ENCODE data around the gene FAM131A.

FAM131A gene

GRCh38 chr3:184388936-184389230 lies 51.5 kb downstream of the FAM131A start:
- no peaks in the 10 kb centered on the region for H3K4me1 ChIP-seq (ENCODE audit: control insufficient read depth in 5 of 5, insufficient read depth in 5 of 5, low read length in 5 of 5)
- H3K27ac ChIP-seq (ENCODE audit: low read depth, low read length), result no peak overlapping the region
- no peak overlapping the region for H3K4me3 ChIP-seq (ENCODE audit: low read depth in 1 of 5, low read length in 5 of 5)
- H3K9me3 ChIP-seq (ENCODE audit: control insufficient read depth in 5 of 5, low read length in 5 of 5), result no peaks in the 10 kb centered on the region
- H3K36me3 ChIP-seq (ENCODE audit: control insufficient read depth in 5 of 5, insufficient read depth in 5 of 5, low read length in 5 of 5), result peaks cover 0 to 33% (median 3%) of the 10 kb centered on the region in 5 donors
- H3K27me3 ChIP-seq (ENCODE audit: control insufficient read depth in 5 of 5, insufficient read depth in 4 of 5, low read length in 5 of 5), result peaks cover 0 to 2% (median 0%) of the 10 kb centered on the region in 5 donors
- H3K9ac ChIP-seq (ENCODE audit: low read length in 5 of 5), result no peak overlapping the region

- no peaks in the 10 kb centered on the region for H3K4me1 ChIP-seq (ENCODE audit: control insufficient read depth in 5 of 5, insufficient read depth in 5 of 5, low read length in 5 of 5)
- H3K36me3 ChIP-seq (ENCODE audit: control insufficient read depth in 5 of 5, insufficient read depth in 5 of 5, low read length in 5 of 5), result peaks cover 0 to 33% (median 3%) of the 10 kb centered on the region in 5 donors
- no peaks in the 10 kb centered on the region for H3K9me3 ChIP-seq (ENCODE audit: control insufficient read depth in 5 of 5, low read length in 5 of 5)
- H3K4me3 ChIP-seq (ENCODE audit: low read depth in 1 of 5, low read length in 5 of 5), result no peak overlapping the region
- H3K27me3 ChIP-seq (ENCODE audit: control insufficient read depth in 5 of 5, insufficient read depth in 4 of 5, low read length in 5 of 5), result peaks cover 0 to 2% (median 0%) of the 10 kb centered on the region in 5 donors
- H3K9ac ChIP-seq (ENCODE audit: low read length in 5 of 5), result no peak overlapping the region
- H3K27ac ChIP-seq (ENCODE audit: low read depth, low read length), result no peak overlapping the region
Measured at GRCh38 chr3:184389384-184389783, 52.0 kb downstream of the FAM131A start.

GRCh38 chr3:184389935-184390528 lies 52.6 kb downstream of the FAM131A start:
- Histone ChIP-seq H3K27me3 (ENCODE audit: control insufficient read depth in 5 of 5, insufficient read depth in 4 of 5, low read length in 5 of 5) (peaks cover 0 to 2% (median 0%) of the 10 kb centered on the region in 5 donors), H3K4me3 (ENCODE audit: low read depth in 1 of 5, low read length in 5 of 5) (no peak overlapping the region), H3K27ac (ENCODE audit: low read depth, low read length) (no peak overlapping the region), H3K9ac (ENCODE audit: low read length in 5 of 5) (no peak overlapping the region), H3K9me3 (ENCODE audit: control insufficient read depth in 5 of 5, low read length in 5 of 5) (no peaks in the 10 kb centered on the region), H3K4me1 (ENCODE audit: control insufficient read depth in 5 of 5, insufficient read depth in 5 of 5, low read length in 5 of 5) (no peaks in the 10 kb centered on the region), H3K36me3 (ENCODE audit: control insufficient read depth in 5 of 5, insufficient read depth in 5 of 5, low read length in 5 of 5) (peaks cover 0 to 30% (median 3%) of the 10 kb centered on the region in 5 donors)

GRCh38 chr3:184391266-184391665 lies 53.9 kb downstream of the FAM131A start:
- peaks cover 0 to 24% (median 3%) of the 10 kb centered on the region in 5 donors for H3K36me3 ChIP-seq (ENCODE audit: control insufficient read depth in 5 of 5, insufficient read depth in 5 of 5, low read length in 5 of 5)
- no peaks in the 10 kb centered on the region for H3K9me3 ChIP-seq (ENCODE audit: control insufficient read depth in 5 of 5, low read length in 5 of 5)
- H3K27me3 ChIP-seq (ENCODE audit: control insufficient read depth in 5 of 5, insufficient read depth in 4 of 5, low read length in 5 of 5), result peaks cover 0 to 2% (median 0%) of the 10 kb centered on the region in 5 donors
- H3K4me3 ChIP-seq (ENCODE audit: low read depth in 1 of 5, low read length in 5 of 5), result no peak overlapping the region
- H3K27ac ChIP-seq (ENCODE audit: low read depth, low read length), result no peak overlapping the region
- H3K4me1 ChIP-seq (ENCODE audit: control insufficient read depth in 5 of 5, insufficient read depth in 5 of 5, low read length in 5 of 5), result no peaks in the 10 kb centered on the region
- H3K9ac ChIP-seq (ENCODE audit: low read length in 5 of 5), result no peak overlapping the region

- H3K9ac ChIP-seq (ENCODE audit: low read length in 5 of 5), result no peak overlapping the region
- H3K4me3 ChIP-seq (ENCODE audit: low read depth in 1 of 5, low read length in 5 of 5), result no peak overlapping the region
- peaks cover 0 to 2% (median 0%) of the 10 kb centered on the region in 5 donors for H3K4me1 ChIP-seq (ENCODE audit: control insufficient read depth in 5 of 5, insufficient read depth in 5 of 5, low read length in 5 of 5)
- no peak overlapping the region for H3K27ac ChIP-seq (ENCODE audit: low read depth, low read length)
- no peaks in the 10 kb centered on the region for H3K9me3 ChIP-seq (ENCODE audit: control insufficient read depth in 5 of 5, low read length in 5 of 5)
- H3K36me3 ChIP-seq (ENCODE audit: control insufficient read depth in 5 of 5, insufficient read depth in 5 of 5, low read length in 5 of 5), result no peaks in the 10 kb centered on the region
- peaks cover 0 to 2% (median 0%) of the 10 kb centered on the region in 5 donors for H3K27me3 ChIP-seq (ENCODE audit: control insufficient read depth in 5 of 5, insufficient read depth in 4 of 5, low read length in 5 of 5)
Measured at GRCh38 chr3:184395320-184395660, 57.9 kb downstream of the FAM131A start.
